ENCODE data around the gene KRT24.

The KRT24 gene

DNA sequence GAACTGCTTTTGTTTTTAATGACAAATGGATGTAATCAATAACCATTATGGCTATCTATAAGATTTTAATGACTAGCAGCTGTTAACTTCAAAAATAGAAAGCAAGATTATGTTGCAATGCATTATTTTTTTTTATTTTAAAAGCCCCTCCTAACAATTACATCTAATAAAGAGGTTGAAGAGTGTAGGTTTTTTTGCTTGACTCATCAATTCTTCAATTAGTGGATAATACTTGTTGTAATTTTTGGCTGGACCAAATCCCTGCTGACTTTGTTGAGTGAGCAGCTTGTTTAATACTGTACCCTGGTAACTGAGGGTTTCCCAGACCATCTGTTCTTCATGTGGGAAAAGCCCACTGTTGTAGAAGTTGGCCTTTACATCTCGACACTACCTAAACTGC lies 27.4 kb upstream of the KRT24 start:
- no peak overlapping the region for H3K4me3 ChIP-seq (replicated peaks in 1 of 2; ENCODE audit: low read depth in 2 of 2, low read length in 2 of 2)
- no peak for DNase-seq (ENCODE audit: low read depth in 2 of 2)
- TF ChIP-seq, protein P1, sequence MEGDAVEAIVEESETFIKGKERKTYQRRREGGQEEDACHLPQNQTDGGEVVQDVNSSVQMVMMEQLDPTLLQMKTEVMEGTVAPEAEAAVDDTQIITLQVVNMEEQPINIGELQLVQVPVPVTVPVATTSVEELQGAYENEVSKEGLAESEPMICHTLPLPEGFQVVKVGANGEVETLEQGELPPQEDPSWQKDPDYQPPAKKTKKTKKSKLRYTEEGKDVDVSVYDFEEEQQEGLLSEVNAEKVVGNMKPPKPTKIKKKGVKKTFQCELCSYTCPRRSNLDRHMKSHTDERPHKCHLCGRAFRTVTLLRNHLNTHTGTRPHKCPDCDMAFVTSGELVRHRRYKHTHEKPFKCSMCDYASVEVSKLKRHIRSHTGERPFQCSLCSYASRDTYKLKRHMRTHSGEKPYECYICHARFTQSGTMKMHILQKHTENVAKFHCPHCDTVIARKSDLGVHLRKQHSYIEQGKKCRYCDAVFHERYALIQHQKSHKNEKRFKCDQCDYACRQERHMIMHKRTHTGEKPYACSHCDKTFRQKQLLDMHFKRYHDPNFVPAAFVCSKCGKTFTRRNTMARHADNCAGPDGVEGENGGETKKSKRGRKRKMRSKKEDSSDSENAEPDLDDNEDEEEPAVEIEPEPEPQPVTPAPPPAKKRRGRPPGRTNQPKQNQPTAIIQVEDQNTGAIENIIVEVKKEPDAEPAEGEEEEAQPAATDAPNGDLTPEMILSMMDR (IDR thresholded peaks at IDR 0.05; ENCODE audit: low read depth, low read length), result no peak

- DNase-seq (ENCODE audit: low read depth in 2 of 2), result peak; percentile 7 to 13
Observed at GRCh38 chr17:40727447-40728231, 24.1 kb upstream of the KRT24 start.

DNA sequence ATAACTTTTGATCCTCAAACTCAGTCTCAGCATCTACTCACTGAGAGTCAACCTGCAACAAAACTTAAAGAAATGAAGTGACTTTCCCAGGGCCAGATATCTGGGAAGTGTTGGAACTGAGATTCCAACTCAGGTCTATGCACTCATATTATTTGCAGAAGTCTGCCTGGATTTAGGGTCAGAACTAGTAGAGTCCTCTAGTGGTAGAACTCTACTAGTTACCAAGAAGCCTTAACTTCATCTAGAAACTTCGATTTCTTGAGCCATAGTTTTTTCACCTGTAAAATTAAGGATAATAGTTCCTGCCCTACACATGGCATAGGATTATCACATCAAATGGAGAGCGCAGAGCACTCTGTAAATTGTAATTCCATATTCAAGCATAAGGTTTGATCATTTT lies 23.4 kb upstream of the KRT24 start:
- peak; percentile 5 to 8 for DNase-seq (ENCODE audit: low read depth in 2 of 2)
- no peak overlapping the region for H3K4me3 ChIP-seq (replicated peaks in 1 of 2; ENCODE audit: low read depth in 2 of 2, low read length in 2 of 2)
- TF ChIP-seq, protein P1 (IDR thresholded peaks at IDR 0.05; ENCODE audit: low read depth, low read length), result peak; percentile 32

More at GRCh38 chr17:40727447-40728231, 24.1 kb upstream of the KRT24 start:
- TF ChIP-seq, protein P1 (IDR thresholded peaks at IDR 0.05; ENCODE audit: low read depth, low read length), result no peak
- no peak overlapping the region for H3K4me3 ChIP-seq (replicated peaks in 1 of 2; ENCODE audit: low read depth in 2 of 2, low read length in 2 of 2)

- no peak for DNase-seq (ENCODE audit: low read depth in 2 of 2)
- H3K4me3 ChIP-seq (replicated peaks in 1 of 2; ENCODE audit: low read depth in 2 of 2, low read length in 2 of 2), result no peak overlapping the region
Observed at GRCh38 chr17:40724656-40725055, 21.1 kb upstream of the KRT24 start.

GRCh38 chr17:40722241-40722640 lies 18.7 kb upstream of the KRT24 start:
- no peak for DNase-seq (ENCODE audit: low read depth in 2 of 2)
- TF ChIP-seq, protein P1 (IDR thresholded peaks at IDR 0.05; ENCODE audit: low read depth, low read length), result no peak
- H3K4me3 ChIP-seq (replicated peaks in 1 of 2; ENCODE audit: low read depth in 2 of 2, low read length in 2 of 2), result no peak overlapping the region

More at GRCh38 chr17:40724656-40725055, 21.1 kb upstream of the KRT24 start:
- TF ChIP-seq, protein P1 (IDR thresholded peaks at IDR 0.05; ENCODE audit: low read depth, low read length), result no peak

- no peak overlapping the region for H3K4me3 ChIP-seq (replicated peaks in 1 of 2; ENCODE audit: low read depth in 2 of 2, low read length in 2 of 2)
- TF ChIP-seq, protein P1 (IDR thresholded peaks at IDR 0.05; ENCODE audit: low read depth, low read length), result no peak
Observed at GRCh38 chr17:40720899-40721298, 17.3 kb upstream of the KRT24 start.

More at GRCh38 chr17:40720899-40721298, 17.3 kb upstream of the KRT24 start:
- DNase-seq (ENCODE audit: low read depth in 2 of 2), result no peak
